Fibroblast of villous mesenchyme (primary cell): ENCODE results near the gene SMIM33. TPM values are rescaled to one million over a fixed set of nuclear protein-coding genes. Genes with fewer than 3 reads are reported as not detected.

Source experiments
- DNase-seq: peaks from one replicate; pipeline ENCODE4 v3.0.0-alpha.2; 2010; ENCODE audit warnings: low read depth
- H3K4me3 ChIP-seq: 2 replicates; pipeline ENCODE4 v1.5.1; 2011; ENCODE audit warnings: low read depth, mild to moderate bottlenecking, low read length
- total RNA-seq: library from RNA; depleted of rRNA; stranded (reverse); fragments of >200 nt; gene quantifications from 2 replicates; pipeline ENCODE4 v1.2.3, GENCODE V29; 2012
- TF ChIP-seq, protein P1 (sequence below): IDR thresholded peaks from 2 replicates; pipeline ENCODE4 v1.5.1; 2012; ENCODE audit warnings: low read depth, mild to moderate bottlenecking, low read length; ENCODE audit not compliant: insufficient read depth

Gene SMIM33
- total RNA-seq, 1 donor = not detected

DNA sequence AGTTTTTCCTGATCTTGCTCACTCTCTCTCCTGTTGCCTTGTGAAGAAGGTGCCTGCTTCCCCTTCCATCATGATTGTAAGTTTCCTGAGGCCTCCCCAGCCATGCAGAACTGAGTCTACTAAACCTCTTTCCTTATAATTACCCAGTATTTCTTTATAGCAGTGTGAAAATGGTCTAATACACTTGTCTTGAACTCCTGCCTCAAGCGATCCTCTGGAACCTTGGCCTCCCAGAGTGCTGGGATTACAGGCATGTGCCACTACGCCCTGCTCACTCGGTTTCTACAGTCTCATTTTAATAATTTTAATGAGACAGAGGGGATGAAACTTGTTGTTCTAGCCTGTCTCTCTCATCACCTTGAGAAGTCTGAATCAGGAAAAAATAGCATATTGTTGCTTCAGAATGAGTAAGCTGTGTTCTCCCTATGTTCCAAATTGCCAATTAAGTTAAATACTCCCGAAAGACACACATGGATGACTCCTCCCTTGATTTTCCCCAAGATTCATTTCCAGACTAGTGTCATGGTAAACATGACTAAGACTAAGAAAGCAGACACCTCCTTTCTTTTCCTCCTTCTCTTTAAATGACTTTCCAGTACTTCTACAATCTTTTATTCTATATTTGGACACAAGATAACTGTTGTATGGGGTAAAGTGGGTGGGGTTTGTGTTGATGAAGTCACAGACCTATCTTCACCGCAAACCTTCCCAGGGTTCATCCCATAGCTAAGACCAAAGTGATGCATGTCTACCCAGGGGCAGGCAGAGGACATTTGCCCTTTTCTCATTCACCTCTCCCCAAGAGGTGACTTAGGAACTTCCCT lies 23.6 kb upstream of the SMIM33 start:
- DNase-seq = no peak
- TF ChIP-seq, protein P1, sequence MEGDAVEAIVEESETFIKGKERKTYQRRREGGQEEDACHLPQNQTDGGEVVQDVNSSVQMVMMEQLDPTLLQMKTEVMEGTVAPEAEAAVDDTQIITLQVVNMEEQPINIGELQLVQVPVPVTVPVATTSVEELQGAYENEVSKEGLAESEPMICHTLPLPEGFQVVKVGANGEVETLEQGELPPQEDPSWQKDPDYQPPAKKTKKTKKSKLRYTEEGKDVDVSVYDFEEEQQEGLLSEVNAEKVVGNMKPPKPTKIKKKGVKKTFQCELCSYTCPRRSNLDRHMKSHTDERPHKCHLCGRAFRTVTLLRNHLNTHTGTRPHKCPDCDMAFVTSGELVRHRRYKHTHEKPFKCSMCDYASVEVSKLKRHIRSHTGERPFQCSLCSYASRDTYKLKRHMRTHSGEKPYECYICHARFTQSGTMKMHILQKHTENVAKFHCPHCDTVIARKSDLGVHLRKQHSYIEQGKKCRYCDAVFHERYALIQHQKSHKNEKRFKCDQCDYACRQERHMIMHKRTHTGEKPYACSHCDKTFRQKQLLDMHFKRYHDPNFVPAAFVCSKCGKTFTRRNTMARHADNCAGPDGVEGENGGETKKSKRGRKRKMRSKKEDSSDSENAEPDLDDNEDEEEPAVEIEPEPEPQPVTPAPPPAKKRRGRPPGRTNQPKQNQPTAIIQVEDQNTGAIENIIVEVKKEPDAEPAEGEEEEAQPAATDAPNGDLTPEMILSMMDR = no peak
- no peak overlapping the region for H3K4me3 ChIP-seq

DNA sequence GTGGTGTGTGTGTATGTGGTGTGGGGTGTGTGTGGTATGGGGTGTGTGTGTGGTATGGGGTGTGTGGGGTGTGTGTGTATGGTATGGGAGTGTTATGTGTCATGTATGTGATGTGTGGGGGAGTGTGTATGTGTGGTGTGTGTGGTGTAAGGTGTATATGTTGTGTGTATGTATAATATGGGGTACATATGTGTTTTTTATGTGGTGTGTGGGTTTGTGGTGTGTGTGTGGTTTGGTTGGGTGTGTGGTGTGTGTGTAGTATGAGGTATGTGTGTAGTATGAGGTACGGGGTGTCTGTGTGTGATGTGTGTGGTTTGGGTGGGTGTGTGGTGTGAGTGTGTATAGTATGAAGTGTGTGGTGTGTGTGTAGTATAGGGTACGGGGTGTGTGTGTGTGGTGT lies 19.6 kb upstream of the SMIM33 start:
- TF ChIP-seq, protein P1 = no peak
- DNase-seq = no peak
- no peak overlapping the region for H3K4me3 ChIP-seq

DNA sequence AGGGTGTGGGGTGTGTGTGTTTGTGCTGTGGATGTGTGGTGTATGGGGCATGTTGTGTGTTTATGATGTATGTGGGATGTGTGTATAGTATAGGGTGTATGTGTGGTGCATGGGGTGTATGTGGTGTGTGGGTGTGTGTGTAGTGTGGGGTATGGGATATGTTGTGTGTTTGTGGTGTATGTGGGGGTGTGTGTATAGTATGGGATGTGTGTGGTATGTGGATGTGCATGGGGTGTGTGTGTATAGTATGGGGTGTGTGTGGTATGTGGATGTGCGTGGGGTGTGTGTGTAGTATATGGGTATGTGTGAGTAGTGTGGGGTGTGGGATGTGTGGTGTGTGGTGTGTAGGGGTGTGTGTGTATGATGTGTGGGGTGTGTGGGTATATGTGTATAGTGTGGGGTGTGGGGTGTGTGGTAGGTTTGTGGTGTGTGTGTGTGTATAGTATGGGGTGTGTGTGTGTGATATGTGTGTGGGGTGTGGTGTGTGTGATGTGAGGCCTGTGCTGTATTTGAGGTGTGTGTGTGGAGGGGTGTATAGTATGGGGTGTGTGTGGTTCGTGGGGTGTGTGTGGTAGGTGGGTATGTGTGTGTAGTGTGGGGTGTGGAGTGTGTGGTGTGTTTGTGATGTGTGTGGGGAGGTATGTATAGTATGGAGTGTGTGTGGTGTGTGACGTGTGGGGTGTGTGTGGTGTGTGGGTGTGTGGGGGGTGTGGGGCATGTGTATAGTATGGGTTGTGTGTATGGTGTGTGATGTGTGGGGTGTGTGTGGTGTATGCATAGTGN lies 18.7 kb upstream of the SMIM33 start:
- H3K4me3 ChIP-seq = no peak overlapping the region
- TF ChIP-seq, protein P1 = no peak
- DNase-seq = no peak

DNA sequence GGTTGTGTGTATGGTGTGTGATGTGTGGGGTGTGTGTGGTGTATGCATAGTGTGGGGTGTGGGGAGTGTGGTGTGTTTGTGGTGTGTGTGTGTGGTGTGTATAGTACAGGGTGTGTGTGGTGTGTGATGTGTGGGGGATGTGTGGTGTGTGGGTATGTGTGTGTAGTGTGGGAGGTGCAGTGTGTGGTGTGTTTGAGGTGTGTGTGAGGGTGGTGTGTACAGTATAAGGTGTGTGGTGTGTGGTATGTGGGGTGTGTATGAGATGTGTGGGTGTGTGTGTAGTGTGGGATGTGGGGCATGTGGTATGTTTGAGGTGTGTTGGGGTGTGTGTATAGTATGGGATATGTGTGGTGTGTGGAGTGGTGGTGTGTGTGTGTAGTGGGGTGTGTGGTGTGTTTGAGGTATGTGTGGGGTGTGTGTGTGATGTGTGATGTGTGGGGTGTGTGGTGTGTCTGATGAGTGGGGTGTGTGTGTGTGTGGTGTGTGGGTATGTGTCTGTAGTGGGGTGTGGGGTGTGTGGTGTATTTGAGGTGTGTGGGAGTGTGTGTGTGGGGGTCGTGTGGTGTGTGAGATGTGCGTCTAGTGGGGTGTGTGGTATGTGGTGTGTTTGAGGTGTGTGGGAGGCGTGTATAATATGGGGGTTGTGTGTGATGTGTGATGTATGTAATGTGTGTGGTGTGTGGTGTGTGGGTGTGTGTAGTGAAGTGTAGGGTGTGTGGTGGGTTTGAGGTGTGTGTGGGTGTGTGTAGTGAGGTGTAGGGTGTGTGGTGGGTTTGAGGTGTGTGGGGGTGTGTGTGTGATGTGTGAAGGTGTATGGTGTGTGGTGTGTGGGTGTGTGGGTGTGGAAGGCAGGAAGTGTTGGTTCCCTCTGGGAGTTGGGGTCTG lies 16.9 kb upstream of the SMIM33 start:
- TF ChIP-seq, protein P1 = no peak
- DNase-seq = no peak
- no peak overlapping the region for H3K4me3 ChIP-seq

DNA sequence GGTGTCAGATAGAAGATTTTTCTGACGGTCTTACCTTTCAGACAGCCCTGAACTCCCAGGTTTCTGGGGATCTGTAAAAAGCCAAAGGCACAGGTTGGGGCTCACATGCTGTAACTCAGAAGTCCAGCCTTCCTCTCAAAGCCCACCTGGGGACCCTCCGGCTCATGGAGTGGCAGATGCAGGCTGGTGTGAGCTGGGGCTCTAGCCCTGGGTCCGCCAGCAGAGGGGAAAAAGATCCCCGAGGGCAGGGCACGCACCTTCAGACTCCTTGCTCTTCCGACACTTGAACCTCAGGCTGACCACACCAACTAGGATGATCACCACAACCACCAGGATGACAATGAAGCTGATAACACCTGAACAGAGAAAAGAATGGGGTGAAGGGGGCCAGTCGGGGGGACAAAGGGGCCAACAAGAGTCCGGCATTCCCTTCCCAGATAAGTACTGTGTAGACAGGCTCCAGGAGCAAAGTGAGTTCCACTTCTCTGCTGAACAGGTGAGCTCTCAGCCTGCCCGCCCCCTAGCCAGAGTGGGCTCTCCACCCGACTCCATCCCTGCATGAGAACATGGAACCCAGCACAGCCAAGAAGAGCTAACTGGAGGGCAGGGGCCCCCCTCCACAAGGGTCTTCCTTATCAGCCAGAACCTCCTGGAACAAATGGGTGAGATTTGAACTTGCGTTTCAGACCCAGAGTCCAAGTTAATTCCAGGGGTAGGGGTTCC lies 16.1 kb upstream of the SMIM33 start:
- H3K4me3 ChIP-seq = no peak overlapping the region
- DNase-seq = no peak
- TF ChIP-seq, protein P1 = no peak

DNA sequence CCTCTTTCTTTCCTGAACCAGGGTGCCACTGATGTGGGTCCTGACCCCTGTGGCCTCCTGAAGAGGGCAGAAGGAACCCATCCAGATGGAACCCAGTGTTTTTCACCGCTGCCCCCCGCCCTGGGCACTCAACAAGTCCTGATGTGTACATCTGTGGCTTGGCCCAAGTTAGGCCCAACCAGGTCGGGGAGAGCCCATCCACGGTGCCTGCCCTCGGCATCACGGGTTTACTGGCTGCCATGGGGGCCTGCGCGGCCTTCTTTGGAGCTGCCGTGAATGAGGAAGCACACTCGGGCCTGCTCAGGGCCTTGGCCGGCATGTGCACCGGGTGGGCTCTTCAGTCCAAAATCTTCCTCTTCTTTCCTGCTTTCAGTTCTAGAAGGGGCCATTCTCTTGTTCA lies 14.0 kb upstream of the SMIM33 start:
- no peak overlapping the region for H3K4me3 ChIP-seq
- TF ChIP-seq, protein P1 = no peak
- DNase-seq = no peak
